HEK293T (cell line): ENCODE measurements around the gene TCF7.

Experiments used
- CTCF ChIA-PET: fragments of 350-600 bp; formaldehyde crosslinking; extraction: SDS; loops from one replicate; lab custom pipeline; 2021; ENCODE audit warnings: antibody characterized with exemption, inconsistent platforms; lab: Yijun Ruan, JAX
- POLR2A ChIA-PET: fragments of 350-600 bp; formaldehyde crosslinking; extraction: SDS; loops from one replicate; lab custom pipeline; 2020; ENCODE audit warnings: antibody characterized with exemption, inconsistent platforms; lab: Yijun Ruan, JAX
- DNase-seq: peaks from one replicate; pipeline ENCODE4 v3.0.0; 2012; ENCODE audit warnings: mixed read lengths; ENCODE audit errors: extremely low spot score
- ARNT ChIP-seq: fragments of 450-650 bp; IDR thresholded peaks from 2 replicates; pipeline ENCODE4 v1.6.1; 2017; ENCODE audit warnings: mild to moderate bottlenecking
- BHLHE40 ChIP-seq: fragments of 450-650 bp; IDR thresholded peaks from 2 replicates; pipeline ENCODE4 v1.6.1; 2016; ENCODE audit warnings: mild to moderate bottlenecking, moderate library complexity, borderline replicate concordance
- CTBP1 ChIP-seq: fragments of 450-650 bp; IDR thresholded peaks from 2 replicates; pipeline ENCODE4 v1.6.1; 2016; ENCODE audit warnings: borderline replicate concordance
- ELF4 ChIP-seq: fragments of 450-650 bp; IDR thresholded peaks from 2 replicates; pipeline ENCODE4 v1.6.1; 2017; ENCODE audit warnings: antibody characterized with exemption
- FOXA1 ChIP-seq: fragments of 450-650 bp; IDR thresholded peaks from 2 replicates; pipeline ENCODE4 v1.6.1; 2016; ENCODE audit warnings: mild to moderate bottlenecking
- FOXK2 ChIP-seq: fragments of 450-650 bp; IDR thresholded peaks from 2 replicates; pipeline ENCODE4 v1.6.1; 2016; ENCODE audit warnings: mild to moderate bottlenecking
- FOXM1 ChIP-seq: fragments of 450-650 bp; IDR thresholded peaks from 2 replicates; pipeline ENCODE4 v1.6.1; 2017; ENCODE audit warnings: mild to moderate bottlenecking, borderline replicate concordance
- HDGF ChIP-seq: fragments of 450-650 bp; IDR thresholded peaks from 2 replicates; pipeline ENCODE4 v1.6.1; 2017; ENCODE audit warnings: antibody characterized with exemption, borderline replicate concordance
- L3MBTL2 ChIP-seq: fragments of 450-650 bp; conservative IDR thresholded peaks from 2 replicates; pipeline ENCODE4 v1.6.1; 2016; ENCODE audit warnings: mild to moderate bottlenecking
- NFRKB ChIP-seq: fragments of 450-650 bp; IDR thresholded peaks from 2 replicates; pipeline ENCODE4 v1.6.1; 2016; ENCODE audit warnings: mild to moderate bottlenecking, moderate library complexity
- PKNOX1 ChIP-seq: fragments of 450-650 bp; IDR thresholded peaks from 2 replicates; pipeline ENCODE4 v1.6.1; 2016
- SP1 ChIP-seq: fragments of 450-650 bp; IDR thresholded peaks from 2 replicates; pipeline ENCODE4 v1.6.1; 2017
- SUZ12 ChIP-seq: fragments of 450-650 bp; IDR thresholded peaks from 2 replicates; pipeline ENCODE4 v1.6.1; 2016; ENCODE audit warnings: mild to moderate bottlenecking
- TARDBP ChIP-seq: fragments of 450-650 bp; IDR thresholded peaks from 2 replicates; pipeline ENCODE4 v1.6.1; 2016
- ZNF384 ChIP-seq: fragments of 450-650 bp; IDR thresholded peaks from 2 replicates; pipeline ENCODE4 v1.6.1; 2016

Gene TCF7

DNA sequence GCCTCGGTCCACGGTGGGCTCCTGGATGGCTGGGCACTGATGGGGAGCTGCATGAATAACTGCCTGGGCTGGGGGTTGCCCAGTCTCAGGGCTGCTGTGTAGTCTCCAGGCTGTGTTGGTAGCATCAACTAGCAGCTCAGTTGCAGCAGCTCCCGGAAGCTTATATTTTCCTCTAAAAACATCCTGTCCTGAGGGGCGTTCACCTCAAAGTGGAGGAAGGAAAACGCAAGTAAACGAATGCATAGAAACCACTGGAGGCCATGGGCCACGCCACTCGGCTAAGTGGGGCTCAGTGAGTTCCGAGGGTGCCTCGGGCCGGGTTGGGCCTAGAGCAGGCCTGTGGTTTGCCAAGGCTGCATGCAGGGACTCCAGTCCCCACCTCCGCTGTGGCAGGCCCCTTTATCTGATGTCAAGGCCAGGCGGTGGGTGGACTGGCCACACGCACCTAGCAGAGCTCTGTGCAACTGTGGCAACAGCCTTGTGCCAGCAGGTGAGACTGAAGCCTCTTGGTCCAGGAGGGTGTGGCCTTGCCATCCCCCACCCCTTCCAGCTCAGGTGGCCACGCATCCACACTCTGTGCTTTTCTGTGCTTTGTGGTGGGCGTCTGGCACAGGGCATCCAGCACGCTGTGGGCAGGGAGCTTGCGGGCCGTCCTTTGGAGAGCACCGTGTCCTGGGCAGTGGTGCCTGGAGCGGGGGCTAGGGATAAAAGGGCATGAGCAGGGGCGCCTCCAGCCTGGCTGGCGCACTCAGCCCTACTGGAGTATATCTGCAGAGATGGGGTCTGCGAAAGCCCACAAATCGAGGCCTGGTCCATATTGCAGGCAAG is 15.1 kb downstream of the TCF7 start:
- DNase-seq = no peak
- POLR2A ChIA-PET = interaction anchor here (1.6 kb wide), 1 partner anchor 10 kb away, joined by 3 read pairs; no protein-coding TSS in a partner anchor
- TF ChIP-seq ARNT (no peak), HDGF (no peak), PKNOX1 (no peak), FOXA1 (no peak), ELF4 (no peak), NFRKB (no peak)
- CTCF ChIA-PET = interaction anchor here (1.0 to 2.6 kb wide), 2 partner anchors 10 to 90 kb away, joined by 3 to 14 read pairs; no protein-coding TSS in a partner anchor

DNA sequence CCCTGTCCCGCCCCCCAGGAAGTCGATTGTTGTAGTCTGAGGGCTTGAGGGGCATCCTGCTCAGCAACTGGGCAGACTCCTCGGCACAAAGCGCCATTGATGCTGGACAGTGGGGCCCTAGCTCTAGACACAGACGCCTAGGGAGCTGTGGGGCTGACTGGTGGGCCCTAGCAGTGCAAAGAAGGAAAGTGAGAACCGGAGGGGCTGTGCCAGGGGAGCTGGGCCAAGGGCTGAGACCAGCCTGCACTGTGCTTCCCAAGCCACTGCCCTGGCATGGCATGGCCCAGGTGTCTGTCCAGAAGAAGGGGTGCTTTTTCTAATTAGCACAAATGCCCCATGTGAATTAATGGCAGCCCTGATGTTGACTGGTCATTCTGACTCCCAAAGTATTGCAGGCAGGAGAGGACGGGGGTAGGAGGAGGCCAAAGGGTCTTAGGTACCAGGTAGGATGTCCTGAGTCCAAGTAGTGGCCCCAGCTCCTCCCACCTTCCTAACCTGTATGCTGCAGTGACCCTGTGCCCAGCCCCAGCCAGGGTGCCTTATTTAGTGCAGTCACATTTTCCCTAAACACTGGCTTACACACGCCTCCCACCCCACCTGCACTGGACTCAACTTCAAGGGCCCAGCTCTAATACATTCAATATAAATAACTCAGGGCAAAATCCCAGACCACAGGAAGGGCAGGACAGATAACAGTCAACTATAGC is 15.9 kb downstream of the TCF7 start:
- ChIA-PET CTCF (interaction anchor here (1.0 to 2.6 kb wide), 2 partner anchors 10 to 104 kb away, joined by 3 to 14 read pairs; no protein-coding TSS in a partner anchor), POLR2A (no interaction called here)
- no peak for DNase-seq
- TF ChIP-seq FOXM1 (no peak), SP1 (no peak), BHLHE40 (no peak), ZNF384 (no peak), CTBP1 (no peak), FOXA1 (no peak), FOXK2 (no peak), HDGF (no peak), NFRKB (no peak), L3MBTL2 (no peak), PKNOX1 (no peak)

GRCh38 chr5:134131165-134131564 is 16.7 kb downstream of the TCF7 start:
- TF ChIP-seq FOXM1 (no peak), HDGF (no peak), SUZ12 (no peak), PKNOX1 (no peak), ELF4 (no peak), ARNT (no peak), CTBP1 (no peak), BHLHE40 (no peak), FOXA1 (no peak)
- ChIA-PET CTCF (interaction anchor here (1.0 kb wide), 1 partner anchor 105 kb away, joined by 3 read pairs; no protein-coding TSS in a partner anchor), POLR2A (no interaction called here)
- DNase-seq = no peak

GRCh38 chr5:134131578-134132350 is 17.3 kb downstream of the TCF7 start:
- TF ChIP-seq SUZ12 (no peak), ARNT (no peak), TARDBP (no peak), PKNOX1 (no peak), SP1 (no peak), NFRKB (no peak), L3MBTL2 (no peak), FOXA1 (no peak), FOXK2 (no peak), FOXM1 (no peak), CTBP1 (no peak), ELF4 (no peak)
- no peak for DNase-seq
- ChIA-PET POLR2A (no interaction called here), CTCF (interaction anchor here (1.1 kb wide), 1 partner anchor 10 kb away, joined by 3 read pairs; no protein-coding TSS in a partner anchor)
